KMS-11 (cell line): ENCODE measurements around the gene CHD5.
"Not testable (repeated sequence)": the region's sequence is repeated elsewhere in the genome, so short reads cannot be mapped to it uniquely, and the experiment has no call there.

Experiments
- H2AFZ ChIP-seq: fragments of 200-600 bp; sonication (generic); 2 replicates; pipeline ENCODE4 v1.6.1; 2016; ENCODE audit warnings: antibody characterized with exemption, mixed run types, low read depth
- H3K27ac ChIP-seq: fragments of 200-600 bp; sonication (generic); 2 replicates; pipeline ENCODE4 v1.6.1; 2016; ENCODE audit warnings: mild to moderate bottlenecking, mixed run types
- H3K27me3 ChIP-seq: fragments of 200-600 bp; sonication (generic); 2 replicates; pipeline ENCODE4 v1.6.1; 2017; ENCODE audit warnings: mild to moderate bottlenecking, low read depth, mixed run types, moderate library complexity; ENCODE audit not compliant: insufficient read depth
- H3K36me3 ChIP-seq: fragments of 200-600 bp; sonication (generic); 2 replicates; pipeline ENCODE4 v1.6.1; 2017; ENCODE audit warnings: mild to moderate bottlenecking, mixed run types; ENCODE audit not compliant: insufficient read depth
- H3K4me1 ChIP-seq: fragments of 200-600 bp; sonication (generic); 2 replicates; pipeline ENCODE4 v1.6.1; 2016; ENCODE audit warnings: mild to moderate bottlenecking, low read depth, mixed run types; ENCODE audit not compliant: poor library complexity, severe bottlenecking
- H3K4me2 ChIP-seq: fragments of 200-600 bp; sonication (generic); 2 replicates; pipeline ENCODE4 v1.7.0; 2016; ENCODE audit warnings: mild to moderate bottlenecking, mixed run types
- H3K4me3 ChIP-seq: fragments of 200-600 bp; sonication (generic); IDR thresholded peaks from 2 replicates; pipeline ENCODE4 v1.6.1; 2017; ENCODE audit warnings: low read depth, low read length, mixed read lengths; ENCODE audit not compliant: insufficient read depth
- H3K79me2 ChIP-seq: fragments of 200-600 bp; sonication (generic); 2 replicates; pipeline ENCODE4 v1.6.1; 2016; ENCODE audit warnings: low read depth, mixed run types; ENCODE audit not compliant: insufficient read depth
- H3K9ac ChIP-seq: fragments of 200-600 bp; sonication (generic); 2 replicates; pipeline ENCODE4 v1.6.1; 2016; ENCODE audit warnings: mild to moderate bottlenecking, mixed run types
- H4K20me1 ChIP-seq: fragments of 200-600 bp; sonication (generic); 2 replicates; pipeline ENCODE4 v1.6.1; 2016; ENCODE audit warnings: mild to moderate bottlenecking, mixed run types; ENCODE audit not compliant: insufficient read depth
- TF ChIP-seq, protein P1 (sequence below): fragments of 200-600 bp; sonication (generic); conservative IDR thresholded peaks from 2 replicates; pipeline ENCODE4 v1.6.1; 2017; ENCODE audit warnings: low read depth, mild to moderate bottlenecking, antibody characterized with exemption, low read length, moderate library complexity, mixed read lengths

The CHD5 gene

DNA sequence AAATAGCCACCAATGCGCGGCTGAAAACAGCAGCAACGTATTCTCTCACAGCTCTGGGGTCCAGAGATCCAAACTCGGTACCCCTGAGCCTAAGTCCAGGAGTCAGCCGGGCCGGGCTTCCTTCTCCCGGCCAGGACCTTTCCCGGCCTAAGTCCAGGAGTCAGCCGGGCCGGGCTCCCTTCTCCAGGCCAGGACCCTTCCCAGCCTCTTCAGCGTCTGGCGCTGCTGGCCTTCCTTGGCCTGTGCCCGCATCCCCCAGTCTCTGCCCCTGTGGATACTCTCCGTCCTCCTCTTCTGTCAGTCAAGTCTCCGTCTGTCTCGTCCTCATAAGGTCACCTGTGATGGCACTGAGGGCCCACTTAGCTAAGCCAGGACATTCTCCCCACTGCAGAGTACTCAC is 102.2 kb downstream of the CHD5 start:
- H3K4me2 ChIP-seq = no peak overlapping the region
- TF ChIP-seq, protein P1, sequence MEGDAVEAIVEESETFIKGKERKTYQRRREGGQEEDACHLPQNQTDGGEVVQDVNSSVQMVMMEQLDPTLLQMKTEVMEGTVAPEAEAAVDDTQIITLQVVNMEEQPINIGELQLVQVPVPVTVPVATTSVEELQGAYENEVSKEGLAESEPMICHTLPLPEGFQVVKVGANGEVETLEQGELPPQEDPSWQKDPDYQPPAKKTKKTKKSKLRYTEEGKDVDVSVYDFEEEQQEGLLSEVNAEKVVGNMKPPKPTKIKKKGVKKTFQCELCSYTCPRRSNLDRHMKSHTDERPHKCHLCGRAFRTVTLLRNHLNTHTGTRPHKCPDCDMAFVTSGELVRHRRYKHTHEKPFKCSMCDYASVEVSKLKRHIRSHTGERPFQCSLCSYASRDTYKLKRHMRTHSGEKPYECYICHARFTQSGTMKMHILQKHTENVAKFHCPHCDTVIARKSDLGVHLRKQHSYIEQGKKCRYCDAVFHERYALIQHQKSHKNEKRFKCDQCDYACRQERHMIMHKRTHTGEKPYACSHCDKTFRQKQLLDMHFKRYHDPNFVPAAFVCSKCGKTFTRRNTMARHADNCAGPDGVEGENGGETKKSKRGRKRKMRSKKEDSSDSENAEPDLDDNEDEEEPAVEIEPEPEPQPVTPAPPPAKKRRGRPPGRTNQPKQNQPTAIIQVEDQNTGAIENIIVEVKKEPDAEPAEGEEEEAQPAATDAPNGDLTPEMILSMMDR = no peak
- no peak overlapping the region for H3K4me3 ChIP-seq
- no peaks in the 10 kb centered on the region for H4K20me1 ChIP-seq
- 0 out of 2 replicates have a peak, but pooled peaks cover 5% of the 10 kb centered on the region for H3K36me3 ChIP-seq
- no peak overlapping the region for H2AFZ ChIP-seq
- no peak overlapping the region for H3K9ac ChIP-seq
- H3K4me1 ChIP-seq = no peaks in the 10 kb centered on the region
- H3K27me3 ChIP-seq = no peaks in the 10 kb centered on the region
- H3K27ac ChIP-seq = no peak overlapping the region
- no peaks in the 10 kb centered on the region for H3K79me2 ChIP-seq

DNA sequence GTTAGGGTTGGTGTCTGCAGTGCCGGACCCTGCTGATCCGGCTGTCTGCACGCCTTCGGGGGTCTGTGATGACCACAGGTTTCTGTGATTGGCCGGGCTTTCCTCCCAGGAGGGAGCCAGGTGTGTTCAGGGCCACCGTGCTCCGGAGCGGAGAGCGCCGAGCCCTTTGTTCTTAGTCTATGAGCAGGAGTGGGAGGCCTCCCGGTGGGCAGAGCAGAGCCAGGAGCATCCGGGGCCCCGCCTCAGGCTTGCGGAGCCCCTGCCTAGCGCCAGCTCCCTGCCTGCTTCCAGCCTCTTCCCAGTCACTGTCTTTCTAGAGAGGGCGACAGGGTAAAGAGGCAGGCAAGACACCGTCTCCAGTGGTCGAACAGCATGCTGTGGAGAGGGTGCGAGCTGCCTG is 102.6 kb downstream of the CHD5 start:
- H3K27me3 ChIP-seq = no peaks in the 10 kb centered on the region
- H3K9ac ChIP-seq = no peak overlapping the region
- H3K79me2 ChIP-seq = no peaks in the 10 kb centered on the region
- H3K4me1 ChIP-seq = no peaks in the 10 kb centered on the region
- TF ChIP-seq, protein P1 = no peak
- H3K27ac ChIP-seq = no peak overlapping the region
- H3K4me2 ChIP-seq = no peak overlapping the region
- no peaks in the 10 kb centered on the region for H4K20me1 ChIP-seq
- 0 out of 2 replicates have a peak, but pooled peaks cover 5% of the 10 kb centered on the region for H3K36me3 ChIP-seq
- no peak overlapping the region for H2AFZ ChIP-seq
- H3K4me3 ChIP-seq = no peak overlapping the region

DNA sequence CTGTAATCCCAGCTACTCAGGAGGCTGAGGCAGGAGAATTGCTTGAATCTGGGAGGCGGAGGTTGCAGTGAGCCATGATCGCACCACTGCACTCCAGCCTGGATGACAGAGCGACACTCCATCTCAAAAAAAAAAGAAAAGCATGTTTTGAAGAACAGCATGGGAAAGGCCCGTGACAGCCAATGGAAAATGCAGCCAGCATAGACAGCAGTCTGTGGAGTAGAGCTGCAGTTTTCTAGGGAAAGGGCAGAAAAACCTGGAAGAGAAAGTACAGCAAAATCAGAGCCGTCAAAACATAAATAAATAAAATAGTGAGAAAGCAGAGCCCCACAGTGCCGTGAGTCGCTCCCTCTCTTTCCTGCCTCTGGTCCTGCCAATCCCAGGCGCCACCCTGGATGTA is 103.1 kb downstream of the CHD5 start:
- H3K79me2 ChIP-seq, H3K9ac ChIP-seq, H2AFZ ChIP-seq, H3K4me3 ChIP-seq, H4K20me1 ChIP-seq, H3K27me3 ChIP-seq, H3K4me2 ChIP-seq, H3K27ac ChIP-seq, H3K36me3 ChIP-seq, H3K4me1 ChIP-seq: not testable (repeated sequence)

DNA sequence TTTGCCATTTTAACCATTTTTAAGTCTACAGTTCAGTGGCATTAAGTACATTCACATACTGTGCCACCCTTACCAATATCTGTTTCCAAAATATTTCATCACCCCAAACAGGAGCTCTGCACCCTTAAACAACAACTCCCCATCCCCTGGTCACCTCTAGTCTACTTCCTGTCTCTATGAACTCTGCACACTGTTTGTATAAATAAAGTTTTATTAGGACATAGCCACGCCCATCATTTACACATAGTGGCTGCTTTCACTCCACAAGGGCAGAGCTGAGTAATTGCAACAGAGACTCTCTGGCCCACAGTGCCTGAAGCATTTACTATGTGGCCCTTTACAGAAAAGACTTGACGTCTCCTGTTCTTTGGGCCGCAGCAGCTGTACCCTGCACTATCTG is 104.4 kb downstream of the CHD5 start:
- 0 out of 2 replicates have a peak, but pooled peaks cover 2% of the 10 kb centered on the region for H3K36me3 ChIP-seq
- H3K4me3 ChIP-seq = no peak overlapping the region
- H3K4me2 ChIP-seq = no peak overlapping the region
- no peak overlapping the region for H3K9ac ChIP-seq
- no peaks in the 10 kb centered on the region for H3K27me3 ChIP-seq
- no peak overlapping the region for H3K27ac ChIP-seq
- no peaks in the 10 kb centered on the region for H3K79me2 ChIP-seq
- H3K4me1 ChIP-seq = no peaks in the 10 kb centered on the region
- H2AFZ ChIP-seq = no peak overlapping the region
- H4K20me1 ChIP-seq = no peaks in the 10 kb centered on the region
- TF ChIP-seq, protein P1 = no peak

DNA sequence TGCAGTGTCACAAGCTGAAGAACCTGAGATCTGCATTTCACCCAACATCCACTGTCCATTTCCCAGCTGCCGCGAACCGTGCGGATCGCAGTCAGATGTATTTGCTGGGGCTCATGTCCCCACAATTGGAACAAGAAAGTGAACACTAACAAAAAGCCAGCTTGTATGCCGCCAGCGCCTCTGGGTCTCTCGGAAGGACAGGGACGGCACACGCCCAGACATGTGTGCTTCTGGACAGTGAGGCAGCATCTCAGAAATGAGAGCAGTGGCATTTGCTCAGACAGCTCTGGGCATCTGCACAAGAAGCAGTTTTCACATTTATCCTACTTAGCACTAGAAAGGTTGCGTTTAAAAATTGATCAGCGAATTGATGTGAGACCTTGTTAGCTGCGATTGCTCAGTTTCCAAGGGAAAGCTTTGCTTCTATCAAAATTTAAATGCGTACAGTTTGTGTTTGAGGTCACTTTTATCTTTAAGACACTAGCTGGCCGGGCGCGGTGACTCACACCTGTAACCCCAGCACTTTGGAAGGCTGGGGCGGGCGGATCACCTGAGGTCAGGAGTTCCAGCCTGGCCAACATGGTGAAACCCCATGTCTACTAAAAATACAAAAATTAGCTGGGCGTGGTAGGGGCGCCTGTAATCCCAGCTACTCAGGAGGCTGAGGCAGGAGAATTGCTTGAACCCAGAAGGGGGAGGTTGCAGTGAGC is 105.8 kb downstream of the CHD5 start:
- Histone ChIP-seq H4K20me1 (no peaks in the 10 kb centered on the region), H3K4me2 (no peak overlapping the region)

More for the DNA sequence above, 105.8 kb downstream of the CHD5 start:
- H3K36me3 ChIP-seq = 0 out of 2 replicates have a peak, but pooled peaks cover under 1% of the 10 kb centered on the region
- no peak overlapping the region for H3K27ac ChIP-seq
- H3K27me3 ChIP-seq = no peaks in the 10 kb centered on the region
- no peak overlapping the region for H2AFZ ChIP-seq
- TF ChIP-seq, protein P1 = no peak
- H3K9ac ChIP-seq = no peak overlapping the region
- H3K4me1 ChIP-seq = peaks cover 10% of the 10 kb centered on the region
- no peaks in the 10 kb centered on the region for H3K79me2 ChIP-seq
- no peak overlapping the region for H3K4me3 ChIP-seq
